ENCODE data around the gene TPM2. TPM values are rescaled to one million over a fixed set of nuclear protein-coding genes. Genes with fewer than 3 reads are reported as not detected.

TPM2 gene
- total and polyA plus RNA-seq, 2 donors (not counting 1 experiment from before 2014, with no cell fraction given): 2.4 to 6.3 TPM

DNA sequence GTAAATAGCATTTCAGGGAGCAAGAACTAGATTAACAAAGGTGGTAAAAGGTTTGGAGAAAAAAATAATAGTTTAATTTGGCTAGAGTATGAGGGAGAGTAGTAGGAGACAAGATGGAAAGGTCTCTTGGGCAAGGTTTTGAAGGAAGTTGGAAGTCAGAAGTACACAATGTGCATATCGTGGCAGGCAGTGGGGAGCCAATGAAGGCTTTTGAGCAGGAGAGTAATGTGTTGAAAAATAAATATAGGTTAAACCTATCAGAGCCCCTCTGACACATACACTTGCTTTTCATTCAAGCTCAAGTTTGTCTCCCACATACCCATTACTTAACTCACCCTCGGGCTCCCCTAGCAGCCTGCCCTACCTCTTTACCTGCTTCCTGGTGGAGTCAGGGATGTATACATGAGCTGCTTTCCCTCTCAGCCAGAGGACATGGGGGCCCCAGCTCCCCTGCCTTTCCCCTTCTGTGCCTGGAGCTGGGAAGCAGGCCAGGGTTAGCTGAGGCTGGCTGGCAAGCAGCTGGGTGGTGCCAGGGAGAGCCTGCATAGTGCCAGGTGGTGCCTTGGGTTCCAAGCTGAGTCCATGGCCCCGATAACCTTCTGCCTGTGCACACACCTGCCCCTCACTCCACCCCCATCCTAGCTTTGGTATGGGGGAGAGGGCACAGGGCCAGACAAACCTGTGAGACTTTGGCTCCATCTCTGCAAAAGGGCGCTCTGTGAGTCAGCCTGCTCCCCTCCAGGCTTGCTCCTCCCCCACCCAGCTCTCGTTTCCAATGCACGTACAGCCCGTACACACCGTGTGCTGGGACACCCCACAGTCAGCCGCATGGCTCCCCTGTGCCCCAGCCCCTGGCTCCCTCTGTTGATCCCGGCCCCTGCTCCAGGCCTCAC, 16.3 kb downstream of the TPM2 start, which contains the start of gene CA9:
TSS of gene CA9 (plus strand) at position 797 of the 893 bp plus-strand sequence. CDS start at position 829, 32 bp downstream.
- Mint-ChIP-seq H3K27ac (no peak within 1 kb of the TSS), H3K4me3 (peak within 1 kb of the TSS; percentile 66), H3K4me1 (peaks cover 17% of the 10 kb centered on the region), H3K9me3 (ENCODE audit: insufficient read depth) (no peaks in the 10 kb centered on the region), H3K27me3 (peaks cover 9% of the 10 kb centered on the region)
- DNase-seq (no peak), ATAC-seq (ENCODE audit: low read depth) (no peak)
- no peaks in the 10 kb centered on the region for H3K79me2 ChIP-seq (ENCODE audit: control insufficient read depth, insufficient read depth, low read length)
- WGBS (ENCODE audit: insufficient coverage): 96% methylated on average over 8 of the region's 10 CpGs
- no peak within 1 kb of the TSS for H3K4me3 ChIP-seq (ENCODE audit: control extremely low read depth in 1 of 5, extremely low read depth in 1 of 5, insufficient read depth in 1 of 5, low read depth in 2 of 5, low read length in 4 of 5)
- ChIA-PET POLR2A (interaction anchor here (1.1 kb wide), 1 partner anchor 17 kb away, joined by 3 read pairs; the partner anchor contains the start of gene TPM2), CTCF (interaction anchor here (1.3 to 1.5 kb wide), 3 partner anchors 11 to 21 kb away, joined by 3 to 10 read pairs (median 4); partner anchors contain the start of genes CCDC107 and RMRP)
- no peak within 1 kb of the TSS for H3K9ac ChIP-seq (ENCODE audit: low read length)
- TF ChIP-seq, protein P1, sequence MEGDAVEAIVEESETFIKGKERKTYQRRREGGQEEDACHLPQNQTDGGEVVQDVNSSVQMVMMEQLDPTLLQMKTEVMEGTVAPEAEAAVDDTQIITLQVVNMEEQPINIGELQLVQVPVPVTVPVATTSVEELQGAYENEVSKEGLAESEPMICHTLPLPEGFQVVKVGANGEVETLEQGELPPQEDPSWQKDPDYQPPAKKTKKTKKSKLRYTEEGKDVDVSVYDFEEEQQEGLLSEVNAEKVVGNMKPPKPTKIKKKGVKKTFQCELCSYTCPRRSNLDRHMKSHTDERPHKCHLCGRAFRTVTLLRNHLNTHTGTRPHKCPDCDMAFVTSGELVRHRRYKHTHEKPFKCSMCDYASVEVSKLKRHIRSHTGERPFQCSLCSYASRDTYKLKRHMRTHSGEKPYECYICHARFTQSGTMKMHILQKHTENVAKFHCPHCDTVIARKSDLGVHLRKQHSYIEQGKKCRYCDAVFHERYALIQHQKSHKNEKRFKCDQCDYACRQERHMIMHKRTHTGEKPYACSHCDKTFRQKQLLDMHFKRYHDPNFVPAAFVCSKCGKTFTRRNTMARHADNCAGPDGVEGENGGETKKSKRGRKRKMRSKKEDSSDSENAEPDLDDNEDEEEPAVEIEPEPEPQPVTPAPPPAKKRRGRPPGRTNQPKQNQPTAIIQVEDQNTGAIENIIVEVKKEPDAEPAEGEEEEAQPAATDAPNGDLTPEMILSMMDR (IDR thresholded peaks at IDR 0.05): no peak
- no peak for TF ChIP-seq EZH2 (IDR thresholded peaks at IDR 0.05; ENCODE audit: borderline replicate concordance, insufficient read depth, low read depth, low read length, poor library complexity, severe bottlenecking)
- H3K36me3 ChIP-seq (replicated peaks in 1 of 2; ENCODE audit: control extremely low read depth in 1 of 2, control insufficient read depth in 1 of 2, extremely low read depth in 1 of 2, insufficient read depth in 2 of 2, low read length in 1 of 2): no peaks in the 10 kb centered on the region
- peaks cover 0 to 14% (median 3%) of the 10 kb centered on the region in 4 experiments for H3K27me3 ChIP-seq (replicated peaks in 1 of 4; ENCODE audit: control extremely low read depth in 1 of 4, control insufficient read depth in 3 of 4, insufficient read depth in 4 of 4, low read length in 3 of 4)
- no peak within 1 kb of the TSS for H3K4me2 ChIP-seq (replicated peaks; ENCODE audit: low read depth, low read length, poor library complexity, severe bottlenecking)
- H2AFZ ChIP-seq (ENCODE audit: insufficient read depth, low read depth, low read length, poor library complexity, severe bottlenecking): no peak within 1 kb of the TSS
- H3K9me3 ChIP-seq (ENCODE audit: control extremely low read depth in 1 of 3, control insufficient read depth in 2 of 3, insufficient read depth in 1 of 3, low read length in 2 of 3): peaks cover 0 to 4% (median 0%) of the 10 kb centered on the region in 3 donors
- no peaks in the 10 kb centered on the region for H4K20me1 ChIP-seq (ENCODE audit: control insufficient read depth, insufficient read depth, low read length, poor library complexity, severe bottlenecking)
- no peak within 1 kb of the TSS for H3K27ac ChIP-seq (ENCODE audit: low read length in 2 of 2)
- peaks cover 10 to 16% of the 10 kb centered on the region in 2 donors for H3K4me1 ChIP-seq (ENCODE audit: control insufficient read depth in 2 of 2, insufficient read depth in 2 of 2, low read length in 2 of 2)
- intact Hi-C loops (cut with micrococcal nuclease): no loop called here
